Neural progenitor cell (in vitro differentiated cells): ENCODE results near the gene LGR5.

Experiments
- EZH2 ChIP-seq: fragments of 200-600 bp; sonication (generic); IDR thresholded peaks from 2 replicates; pipeline ENCODE4 v1.6.1; 2017; ENCODE audit warnings: antibody characterized with exemption, mild to moderate bottlenecking, moderate library complexity
- TF ChIP-seq, protein P1 (sequence below): fragments of 200-600 bp; sonication (generic); IDR thresholded peaks from 2 replicates; pipeline ENCODE4 v1.5.1; 2017; ENCODE audit warnings: antibody characterized with exemption, mild to moderate bottlenecking

DNA sequence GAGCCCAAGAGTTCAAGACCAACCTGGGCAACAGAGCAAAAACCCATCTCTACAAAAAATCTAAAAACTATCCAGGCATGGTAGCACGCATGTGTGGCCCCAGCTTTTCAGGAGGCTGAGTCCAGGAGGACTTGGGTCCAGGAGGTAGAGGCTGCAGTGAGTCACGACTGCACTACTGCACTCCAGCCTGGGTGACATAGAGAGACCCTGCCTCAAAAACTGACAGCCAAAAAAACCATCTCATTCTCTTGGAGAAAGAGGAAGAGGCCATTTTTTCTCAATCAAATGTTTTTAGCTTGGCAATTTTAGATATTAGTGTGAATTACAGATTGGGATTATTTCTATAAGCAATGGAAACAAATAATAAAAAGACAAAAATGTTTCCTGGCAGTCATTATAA, 185.9 kb downstream of the LGR5 start:
- TF ChIP-seq, protein P1, sequence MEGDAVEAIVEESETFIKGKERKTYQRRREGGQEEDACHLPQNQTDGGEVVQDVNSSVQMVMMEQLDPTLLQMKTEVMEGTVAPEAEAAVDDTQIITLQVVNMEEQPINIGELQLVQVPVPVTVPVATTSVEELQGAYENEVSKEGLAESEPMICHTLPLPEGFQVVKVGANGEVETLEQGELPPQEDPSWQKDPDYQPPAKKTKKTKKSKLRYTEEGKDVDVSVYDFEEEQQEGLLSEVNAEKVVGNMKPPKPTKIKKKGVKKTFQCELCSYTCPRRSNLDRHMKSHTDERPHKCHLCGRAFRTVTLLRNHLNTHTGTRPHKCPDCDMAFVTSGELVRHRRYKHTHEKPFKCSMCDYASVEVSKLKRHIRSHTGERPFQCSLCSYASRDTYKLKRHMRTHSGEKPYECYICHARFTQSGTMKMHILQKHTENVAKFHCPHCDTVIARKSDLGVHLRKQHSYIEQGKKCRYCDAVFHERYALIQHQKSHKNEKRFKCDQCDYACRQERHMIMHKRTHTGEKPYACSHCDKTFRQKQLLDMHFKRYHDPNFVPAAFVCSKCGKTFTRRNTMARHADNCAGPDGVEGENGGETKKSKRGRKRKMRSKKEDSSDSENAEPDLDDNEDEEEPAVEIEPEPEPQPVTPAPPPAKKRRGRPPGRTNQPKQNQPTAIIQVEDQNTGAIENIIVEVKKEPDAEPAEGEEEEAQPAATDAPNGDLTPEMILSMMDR, result no peak
- no peak for TF ChIP-seq EZH2
